ENCODE measurements around the gene RASGRF2.
"Not testable (repeated sequence)": the region's sequence is repeated elsewhere in the genome, so short reads cannot be mapped to it uniquely, and the experiment has no call there.

The RASGRF2 gene

DNA sequence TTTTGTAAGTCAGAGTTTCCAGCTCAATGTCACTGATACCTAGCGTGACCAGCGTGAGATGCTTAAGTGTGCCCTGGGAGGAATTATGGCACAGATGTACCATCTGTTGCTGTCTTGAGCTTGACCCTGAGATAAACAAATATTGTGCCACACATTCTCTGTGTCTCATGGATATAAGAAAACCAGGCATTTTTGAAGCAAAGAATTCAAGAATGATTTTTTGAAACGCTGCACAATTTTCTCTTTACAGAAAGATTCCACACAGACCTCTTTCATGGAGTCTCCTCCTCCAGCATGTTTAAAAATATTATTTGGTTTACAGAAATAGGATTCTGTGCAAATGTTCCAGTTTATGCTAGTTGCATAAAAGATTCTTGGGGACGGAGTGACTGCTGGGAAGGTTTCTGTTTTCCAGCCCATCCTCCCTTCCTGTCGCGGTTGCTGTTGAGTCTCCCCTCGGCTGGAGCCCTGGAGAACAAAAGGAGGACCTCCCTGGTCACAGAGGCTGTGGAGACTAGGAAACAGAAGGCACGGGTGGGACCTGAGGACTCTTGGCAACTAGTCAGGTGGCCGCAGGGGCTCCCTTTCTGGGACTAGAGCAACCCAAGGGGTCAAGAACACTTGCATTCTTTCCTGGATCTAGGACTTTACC, 120.8 kb downstream of the RASGRF2 start:
- DNase-seq = no peak

GRCh38 chr5:81081461-81081835, 121.3 kb downstream of the RASGRF2 start:
- no peak for DNase-seq

- DNase-seq = no peak
Measured at GRCh38 chr5:81086881-81087281, 126.7 kb downstream of the RASGRF2 start.

- no peak for DNase-seq
Measured at GRCh38 chr5:81091199-81091598, 131.0 kb downstream of the RASGRF2 start.

DNA sequence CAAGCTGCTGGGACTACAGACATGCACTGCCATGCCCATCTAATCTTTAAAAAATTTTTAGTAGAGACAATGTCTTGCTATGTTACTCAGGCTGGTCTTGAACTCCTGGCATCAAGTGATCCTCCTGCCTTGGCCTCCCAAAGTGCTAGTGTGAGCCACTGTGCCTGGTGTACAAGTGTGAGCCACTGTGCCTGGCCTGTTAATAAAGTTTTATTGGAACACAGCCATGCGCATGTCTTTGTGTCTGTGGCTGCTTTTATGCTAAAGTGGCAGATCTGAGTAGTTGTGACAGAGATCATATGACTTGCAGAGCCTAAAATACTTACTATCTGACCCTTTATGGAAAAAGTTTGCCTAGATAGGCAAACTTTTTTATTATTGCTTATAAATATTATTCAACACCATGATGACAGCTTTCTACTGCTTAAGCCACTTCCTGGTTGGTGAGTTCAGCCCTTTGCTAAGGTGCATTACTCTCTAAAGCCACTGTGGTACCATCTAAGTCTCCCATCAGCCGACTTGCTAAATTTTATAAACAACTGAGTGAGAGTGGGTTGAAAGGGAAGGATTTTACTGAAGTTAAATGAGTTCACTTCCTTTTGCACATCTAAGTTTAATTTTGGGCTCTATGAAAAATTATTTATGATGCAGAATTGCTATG, 133.5 kb downstream of the RASGRF2 start:
- DNase-seq = no peak

GRCh38 chr5:81095835-81096234, 135.7 kb downstream of the RASGRF2 start:
- no peak for DNase-seq

- no peak for DNase-seq
Measured at GRCh38 chr5:81097713-81098112, 137.6 kb downstream of the RASGRF2 start.

DNA sequence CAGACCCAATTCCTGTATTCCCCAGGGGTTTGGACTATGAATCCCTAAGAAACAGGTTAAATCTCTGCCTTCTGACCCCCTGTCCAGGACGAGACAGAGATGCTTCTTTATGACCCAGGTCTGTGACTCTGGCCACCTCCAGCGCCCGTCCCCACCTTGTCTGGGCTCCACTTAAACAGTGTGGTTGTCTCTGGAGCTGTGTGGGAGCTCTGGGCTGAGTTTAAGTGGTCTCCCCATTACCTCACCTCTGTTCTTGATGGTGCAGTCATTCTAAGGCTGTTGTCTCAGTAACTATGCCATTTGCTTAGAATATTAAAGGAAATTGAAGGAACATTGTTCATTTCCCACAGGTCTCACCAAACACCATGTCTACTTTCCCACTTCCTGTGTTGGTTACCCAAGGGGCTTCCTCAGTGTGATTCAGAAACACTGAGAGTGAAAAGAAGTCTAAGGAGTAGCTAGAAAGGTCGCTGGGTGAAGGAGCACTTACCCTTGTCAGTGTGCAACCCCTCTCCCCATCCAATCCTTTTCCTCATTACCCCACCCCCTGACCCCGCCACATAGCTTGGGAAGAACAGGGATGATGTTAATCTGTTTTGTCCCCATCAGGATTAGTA, 145.2 kb downstream of the RASGRF2 start:
- DNase-seq = no peak

GRCh38 chr5:81115261-81115660, 155.1 kb downstream of the RASGRF2 start:
- no peak for DNase-seq

DNA sequence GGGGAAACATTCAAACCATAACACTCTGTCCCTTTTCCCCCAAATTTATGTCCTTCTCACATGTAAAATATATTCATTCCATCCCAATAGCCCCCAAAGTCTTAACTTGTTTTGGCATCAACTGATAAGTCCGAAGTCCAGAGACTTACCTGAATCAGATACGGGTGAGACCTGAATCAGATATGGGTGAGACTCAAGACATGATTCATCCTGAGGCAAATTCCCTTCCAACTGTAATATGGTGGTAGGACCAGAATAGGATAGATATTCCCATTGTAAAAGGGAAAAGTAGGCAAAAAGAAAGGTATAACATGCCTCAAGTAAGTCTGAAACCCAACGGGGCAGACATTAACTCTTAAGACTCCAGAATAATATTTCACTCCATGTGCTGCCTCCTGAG, 157.4 kb downstream of the RASGRF2 start:
- no peak for DNase-seq

DNA sequence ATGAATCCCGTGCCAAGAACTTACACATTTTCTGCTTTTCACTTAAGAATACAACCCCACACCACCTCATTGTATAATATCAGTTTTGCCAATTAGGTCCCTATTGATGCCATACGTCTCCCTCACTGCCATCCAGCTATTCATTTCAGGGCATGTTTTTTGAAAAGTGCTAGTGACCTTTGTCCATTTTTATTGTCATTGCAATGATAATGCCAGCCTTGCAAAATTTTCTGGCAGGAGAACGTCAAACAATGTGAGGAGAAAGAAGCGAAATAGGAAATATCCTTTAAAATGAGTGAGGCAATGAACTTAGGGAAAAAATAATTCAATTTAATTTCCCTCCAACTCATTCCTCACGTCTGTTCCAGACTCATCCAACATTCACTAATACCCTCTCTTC, 161.1 kb downstream of the RASGRF2 start:
- DNase-seq = no peak

- no peak for DNase-seq
Measured at GRCh38 chr5:81121836-81122630, 161.9 kb downstream of the RASGRF2 start.

- DNase-seq = not testable (repeated sequence)
Measured at GRCh38 chr5:81124689-81125088, 164.5 kb downstream of the RASGRF2 start.

- no peak for DNase-seq
Measured at GRCh38 chr5:81125959-81126358, 165.8 kb downstream of the RASGRF2 start.

- no peak for DNase-seq
Measured at GRCh38 chr5:81128416-81128815, 168.3 kb downstream of the RASGRF2 start.

DNA sequence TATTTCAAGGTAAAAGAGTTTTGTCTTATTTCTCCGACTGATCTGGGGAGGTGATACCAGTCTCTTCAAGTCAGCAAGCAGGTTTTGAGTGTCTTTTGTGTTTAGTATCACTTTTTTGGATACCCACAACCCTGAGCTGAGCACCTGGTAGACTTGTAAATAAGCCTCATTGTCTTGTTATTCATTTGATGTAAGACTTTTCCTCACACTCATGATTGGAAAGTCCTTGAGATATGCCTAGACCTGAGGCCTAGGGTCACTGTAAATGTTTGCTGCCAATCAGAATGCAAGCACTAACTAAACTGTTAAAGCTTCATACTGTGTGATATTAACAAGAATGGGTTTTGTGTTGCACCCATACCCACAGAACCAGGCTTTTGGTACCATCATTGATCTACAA, 172.2 kb downstream of the RASGRF2 start:
- no peak for DNase-seq

DNA sequence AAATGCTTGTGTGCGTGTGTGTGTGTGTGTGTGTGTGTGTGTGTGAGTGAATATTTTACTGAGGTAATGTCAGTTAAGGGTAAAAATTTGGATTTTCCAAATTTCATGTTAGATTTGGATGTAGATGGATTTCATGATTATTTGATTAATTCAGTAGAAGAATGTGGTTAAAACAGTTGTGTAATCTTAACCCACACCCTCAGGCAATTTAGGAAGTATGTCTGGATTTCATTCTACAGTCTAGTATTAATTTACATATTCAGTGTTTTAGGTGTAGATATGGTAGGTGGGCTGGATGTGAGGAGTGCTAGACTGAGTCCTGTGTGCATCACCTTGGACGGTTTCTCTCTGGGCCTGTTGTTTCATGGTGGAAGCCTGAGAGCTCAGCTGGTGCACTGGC, 173.9 kb downstream of the RASGRF2 start:
- DNase-seq = no peak

GRCh38 chr5:81134566-81134965, 174.4 kb downstream of the RASGRF2 start:
- no peak for DNase-seq

GRCh38 chr5:81136557-81136956, 176.4 kb downstream of the RASGRF2 start:
- DNase-seq = no peak

GRCh38 chr5:81137833-81138232, 177.7 kb downstream of the RASGRF2 start:
- DNase-seq = no peak

DNA sequence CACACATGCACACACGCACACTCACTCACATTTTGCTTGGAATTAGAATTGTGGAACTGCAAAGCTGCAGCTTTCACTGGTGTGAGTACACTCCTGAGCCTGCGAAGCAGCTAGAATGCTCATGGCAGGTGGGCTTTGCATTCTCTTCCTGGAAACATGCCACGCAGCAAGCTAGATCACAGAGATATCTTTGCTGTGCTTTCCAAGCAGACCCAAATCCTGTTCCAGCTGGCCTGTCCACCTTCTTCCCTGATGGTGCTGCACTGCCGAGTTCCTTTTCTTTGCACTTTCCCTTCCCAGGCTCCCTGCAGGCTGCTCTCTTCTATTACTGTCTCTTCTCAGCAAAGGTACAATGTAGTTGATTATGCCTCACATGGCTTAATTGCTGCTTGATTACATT, 180.3 kb downstream of the RASGRF2 start:
- DNase-seq = no peak

- no peak for DNase-seq
Measured at GRCh38 chr5:81140943-81141342, 180.8 kb downstream of the RASGRF2 start.

GRCh38 chr5:81142108-81142507, 181.9 kb downstream of the RASGRF2 start:
- no peak for DNase-seq

Data from stimulated activated naive CD4-positive, alpha-beta T cell (primary cell).